ENCODE data around the gene MECP2. TPM values are rescaled to one million over a fixed set of nuclear protein-coding genes. Genes with fewer than 3 reads are reported as not detected.
"Not testable (repeated sequence)": the region's sequence is repeated elsewhere in the genome, so short reads cannot be mapped to it uniquely, and the experiment has no call there.

The MECP2 gene
- polyA plus RNA-seq (ENCODE audit: insufficient read length in 10 of 10): 10 to 100 TPM; 16.0 to 26.0 (median 19.9) TPM
- long read RNA-seq, donor 1, full-length matches to known transcripts: 9 of 9 reads
- long read RNA-seq, donor 1, partial matches to known transcripts: 0 of 9 reads
- long read RNA-seq, donor 1, other reads (novel, unspliced or antisense): 0 of 9 reads
- long read RNA-seq, donor 2, full-length matches to known transcripts: 3 of 3 reads
- long read RNA-seq, donor 2, partial matches to known transcripts: 0 of 3 reads
- long read RNA-seq, donor 2, other reads (novel, unspliced or antisense): 0 of 3 reads
- long read RNA-seq, donor 3: 0 reads
- long read RNA-seq, donor 4, full-length matches to known transcripts: 3 of 3 reads
- long read RNA-seq, donor 4, partial matches to known transcripts: 0 of 3 reads
- long read RNA-seq, donor 4, other reads (novel, unspliced or antisense): 0 of 3 reads
- long read RNA-seq, donor 5, partial matches to known transcripts: 0 of 4 reads
- long read RNA-seq, donor 5, other reads (novel, unspliced or antisense): 0 of 4 reads
- long read RNA-seq, donor 6, full-length matches to known transcripts: 5 of 11 reads
- long read RNA-seq, donor 6, partial matches to known transcripts: 6 of 11 reads
- long read RNA-seq, donor 6, other reads (novel, unspliced or antisense): 0 of 11 reads
- long read RNA-seq, donor 7, full-length matches to known transcripts: 1 of 1 reads
- long read RNA-seq, donor 7, partial matches to known transcripts: 0 of 1 reads
- long read RNA-seq, donor 7, other reads (novel, unspliced or antisense): 0 of 1 reads
- long read RNA-seq, donor 8, full-length matches to known transcripts: 5 of 5 reads
- long read RNA-seq, donor 8, partial matches to known transcripts: 0 of 5 reads
- long read RNA-seq, donor 8, other reads (novel, unspliced or antisense): 0 of 5 reads
- long read RNA-seq, donor 9: 0 reads

- peak; percentile 90 to 94 (median 92) for DNase-seq
Observed at GRCh38 chrX:154097589-154098541, at the start of gene MECP2. Gene MECP2, minus strand, starts transcription at chrX:154097717.

DNA sequence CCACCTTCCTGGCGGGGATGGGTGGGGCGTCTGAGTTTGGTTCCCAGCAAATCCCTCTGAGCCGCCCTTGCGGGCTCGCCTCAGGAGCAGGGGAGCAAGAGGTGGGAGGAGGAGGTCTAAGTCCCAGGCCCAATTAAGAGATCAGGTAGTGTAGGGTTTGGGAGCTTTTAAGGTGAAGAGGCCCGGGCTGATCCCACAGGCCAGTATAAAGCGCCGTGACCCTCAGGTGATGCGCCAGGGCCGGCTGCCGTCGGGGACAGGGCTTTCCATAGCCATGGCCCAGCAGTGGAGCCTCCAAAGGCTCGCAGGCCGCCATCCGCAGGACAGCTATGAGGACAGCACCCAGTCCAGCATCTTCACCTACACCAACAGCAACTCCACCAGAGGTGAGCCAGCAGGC lies 46.5 kb upstream of the MECP2 start, which contains the start of gene OPN1LW:
Gene OPN1LW (plus strand): TSS at position 234 of the 400 bp plus-strand sequence. CDS start 41 bp downstream, at position 275.
- not testable (repeated sequence) for DNase-seq

DNA sequence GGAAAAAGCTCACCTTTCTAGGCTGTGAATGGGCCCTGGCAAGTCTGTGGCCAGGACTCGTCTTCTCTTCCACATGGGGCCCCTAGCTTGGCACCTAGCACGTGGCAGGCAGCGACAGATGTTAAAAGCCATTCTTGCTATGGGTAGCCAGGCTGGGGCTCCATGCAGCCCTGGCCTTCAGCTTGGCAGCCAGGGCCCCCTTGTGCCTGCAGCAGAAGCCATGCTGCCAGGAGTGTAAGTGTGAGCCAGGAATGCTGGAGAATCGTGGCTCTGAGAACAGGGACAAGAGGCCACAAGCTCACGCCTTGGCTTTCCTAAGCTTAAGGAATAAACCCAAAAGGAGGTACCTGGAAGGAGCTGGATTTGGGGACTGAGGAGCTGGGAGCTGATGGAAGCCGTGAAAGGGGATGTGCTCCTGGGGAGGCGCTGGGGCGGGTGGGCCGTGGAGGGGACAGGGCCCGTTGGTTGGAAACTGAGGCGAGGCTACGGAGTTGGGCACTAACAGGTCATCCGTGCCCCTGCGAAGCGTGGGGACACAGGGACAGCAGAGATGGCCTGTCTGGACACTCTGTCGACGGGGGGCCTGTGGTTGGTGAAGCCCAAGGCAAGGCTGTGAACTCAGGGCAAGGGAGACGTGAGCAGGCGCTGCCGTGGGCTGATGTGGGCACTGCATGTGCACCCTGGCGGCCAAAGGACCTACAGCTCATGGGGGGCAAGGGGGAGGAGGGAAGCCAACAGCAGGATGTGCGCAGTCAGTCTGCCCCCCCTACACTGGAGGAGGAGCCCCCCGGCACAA lies 45.6 kb upstream of the MECP2 start:
- DNase-seq: no peak

GRCh38 chrX:154142386-154142785 lies 44.9 kb upstream of the MECP2 start:
- no peak for DNase-seq

DNA sequence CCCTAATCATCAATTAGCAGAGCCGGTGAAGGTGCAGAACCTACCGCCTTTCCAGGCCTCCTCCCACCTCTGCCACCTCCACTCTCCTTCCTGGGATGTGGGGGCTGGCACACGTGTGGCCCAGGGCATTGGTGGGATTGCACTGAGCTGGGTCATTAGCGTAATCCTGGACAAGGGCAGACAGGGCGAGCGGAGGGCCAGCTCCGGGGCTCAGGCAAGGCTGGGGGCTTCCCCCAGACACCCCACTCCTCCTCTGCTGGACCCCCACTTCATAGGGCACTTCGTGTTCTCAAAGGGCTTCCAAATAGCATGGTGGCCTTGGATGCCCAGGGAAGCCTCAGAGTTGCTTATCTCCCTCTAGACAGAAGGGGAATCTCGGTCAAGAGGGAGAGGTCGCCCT lies 43.2 kb upstream of the MECP2 start:
- DNase-seq: no peak

DNA sequence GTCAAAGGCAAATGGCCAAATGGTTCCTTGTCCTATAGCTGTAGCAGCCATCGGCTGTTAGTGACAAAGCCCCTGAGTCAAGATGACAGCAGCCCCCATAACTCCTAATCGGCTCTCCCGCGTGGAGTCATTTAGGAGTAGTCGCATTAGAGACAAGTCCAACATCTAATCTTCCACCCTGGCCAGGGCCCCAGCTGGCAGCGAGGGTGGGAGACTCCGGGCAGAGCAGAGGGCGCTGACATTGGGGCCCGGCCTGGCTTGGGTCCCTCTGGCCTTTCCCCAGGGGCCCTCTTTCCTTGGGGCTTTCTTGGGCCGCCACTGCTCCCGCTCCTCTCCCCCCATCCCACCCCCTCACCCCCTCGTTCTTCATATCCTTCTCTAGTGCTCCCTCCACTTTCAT lies 42.7 kb upstream of the MECP2 start:
- DNase-seq: no peak

GRCh38 chrX:154138857-154139256 lies 41.3 kb upstream of the MECP2 start:
- no peak for DNase-seq

DNA sequence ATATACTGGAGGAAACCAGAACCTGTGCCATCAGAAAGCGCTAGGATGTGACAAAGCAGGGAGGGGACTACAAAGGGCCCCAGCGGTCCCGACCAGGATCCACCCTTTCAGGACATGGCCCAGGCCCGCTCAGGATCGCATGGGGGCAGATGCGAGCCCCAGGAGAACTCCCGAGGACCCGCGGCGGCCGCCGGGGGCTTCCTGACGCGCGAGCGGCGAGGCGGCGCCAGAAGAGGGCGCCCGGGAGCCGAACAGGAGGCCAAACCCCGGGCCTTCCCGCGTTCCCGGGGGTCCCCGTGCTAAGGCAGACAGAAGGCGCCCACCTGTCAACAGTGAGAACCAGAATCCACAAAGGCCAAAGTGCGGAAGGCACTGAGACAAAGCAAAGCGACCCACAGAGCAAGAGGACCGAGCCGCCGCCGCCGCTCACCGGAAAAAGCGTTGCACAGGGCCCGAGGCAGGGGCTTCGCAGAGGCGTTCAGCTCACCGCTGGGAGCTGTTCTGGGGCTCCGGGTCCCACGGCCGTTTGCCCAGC lies 39.2 kb upstream of the MECP2 start:
- peak; percentile 41 to 84 (median 62) for DNase-seq

DNA sequence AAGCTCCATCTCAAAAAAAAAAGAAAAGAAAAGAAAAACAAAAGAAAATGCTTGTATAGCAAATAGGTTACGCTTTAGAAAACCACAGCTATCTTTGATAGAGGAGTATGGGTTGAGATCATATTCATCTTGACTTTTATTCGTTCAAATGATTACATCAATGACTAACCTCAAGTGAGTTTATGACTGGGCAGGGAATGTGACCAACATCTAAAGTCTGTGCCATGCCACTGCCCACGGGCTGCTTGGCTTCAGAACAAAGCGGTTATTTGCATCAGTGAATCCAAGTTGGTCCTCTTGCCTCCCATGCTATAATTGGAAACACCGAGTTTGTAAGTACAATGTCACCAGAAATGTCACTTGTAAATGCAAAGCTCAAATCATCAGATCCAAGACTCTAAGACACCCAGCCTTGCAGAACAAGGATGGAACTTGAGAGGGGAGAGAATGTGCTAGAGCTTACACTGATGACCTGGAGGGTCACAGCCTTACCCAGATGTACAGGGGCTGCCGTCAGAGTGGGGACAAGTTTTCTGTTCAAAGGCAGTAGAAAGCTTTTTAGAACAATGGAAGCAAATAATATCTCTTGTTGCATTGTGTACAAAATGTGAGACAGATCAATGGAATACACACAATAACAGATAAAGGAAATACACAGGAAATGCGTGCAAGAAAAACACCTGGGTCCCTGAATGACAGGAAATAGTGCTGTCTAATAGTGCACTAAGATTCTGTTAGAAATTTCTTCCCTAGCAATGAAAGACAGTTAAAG lies 38.1 kb upstream of the MECP2 start:
- no peak for DNase-seq

- DNase-seq: no peak
Observed at GRCh38 chrX:154132366-154132765, 34.8 kb upstream of the MECP2 start.

GRCh38 chrX:154131955-154132354 lies 34.4 kb upstream of the MECP2 start:
- no peak for DNase-seq

DNA sequence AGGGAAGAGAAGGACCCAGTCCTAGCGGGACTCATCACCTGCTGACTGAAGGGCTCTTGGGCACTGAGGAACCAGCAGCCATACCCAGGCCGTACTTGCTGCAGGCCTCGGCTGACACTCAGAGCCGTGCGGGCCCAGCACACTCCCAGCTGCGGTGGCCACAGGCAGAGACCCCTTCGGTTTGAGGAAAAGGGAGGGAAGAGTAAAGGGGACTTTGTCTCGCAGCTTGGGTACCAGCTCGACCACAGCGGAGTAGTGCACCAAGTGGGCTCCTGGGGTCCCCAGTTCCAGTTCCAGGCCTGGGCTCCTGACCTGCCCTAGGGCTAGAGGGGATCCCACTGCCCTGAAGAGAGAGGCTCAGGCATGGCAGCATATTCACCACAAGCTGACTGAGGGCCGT lies 28.6 kb upstream of the MECP2 start:
- no peak for DNase-seq

DNA sequence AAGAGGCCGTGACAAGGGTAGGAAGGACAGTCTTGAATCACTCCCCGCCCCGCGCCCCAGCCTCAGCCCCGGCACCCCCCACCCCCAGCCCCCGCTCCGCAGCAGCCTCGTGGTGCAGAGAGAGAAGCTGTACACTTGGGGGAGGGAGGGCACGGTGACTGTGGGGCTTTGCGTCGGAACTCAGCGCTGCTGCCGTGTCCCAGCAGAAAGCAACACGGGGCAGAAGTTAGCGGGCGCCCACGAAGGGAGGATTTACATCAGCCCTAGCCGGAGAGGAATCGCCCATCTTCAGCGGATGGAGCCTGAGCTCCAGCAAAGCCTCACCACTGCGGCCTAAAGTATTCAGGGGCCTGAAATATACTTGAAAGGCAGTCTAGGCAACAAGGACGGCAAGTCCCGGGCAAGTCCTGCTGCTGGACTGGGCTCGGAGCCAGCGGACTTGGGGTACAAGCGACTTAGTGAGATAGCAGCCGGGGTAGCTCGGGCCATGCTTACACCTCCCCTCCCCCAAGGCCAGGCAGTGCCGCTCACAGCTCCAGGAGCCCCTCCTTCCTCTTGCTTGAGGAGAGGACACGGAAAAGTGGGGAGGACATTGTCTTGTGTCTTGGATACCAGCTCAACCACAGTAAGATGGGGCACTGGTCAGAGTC lies 28.0 kb upstream of the MECP2 start:
- no peak for DNase-seq

GRCh38 chrX:154123241-154124219 lies 26.0 kb upstream of the MECP2 start:
- DNase-seq: no peak

GRCh38 chrX:154121961-154122360 lies 24.4 kb upstream of the MECP2 start:
- DNase-seq: peak in 1 of 3 donors; percentile 24

DNA sequence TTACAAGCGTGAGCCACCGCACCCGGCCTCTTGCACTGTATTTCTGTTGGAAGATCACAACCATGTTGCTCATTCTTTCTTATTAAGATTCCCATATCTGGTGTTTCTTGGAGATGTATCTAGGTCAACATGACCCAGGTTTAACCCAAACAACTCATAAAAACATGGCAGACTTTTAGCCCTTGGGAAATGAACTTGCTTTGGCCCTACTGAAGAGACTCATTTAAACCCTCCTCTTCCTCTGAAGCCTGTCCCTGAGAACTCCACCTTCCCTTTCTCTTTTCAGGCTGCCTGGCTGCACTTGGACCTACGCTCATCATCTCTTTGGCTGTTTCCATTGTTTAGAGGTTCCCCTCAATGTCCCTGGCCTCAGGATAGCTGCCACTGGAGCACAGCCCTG lies 23.7 kb upstream of the MECP2 start:
- peak in 1 of 3 donors; percentile 3 for DNase-seq

- DNase-seq: no peak
Observed at GRCh38 chrX:154120567-154120966, 23.1 kb upstream of the MECP2 start.

- DNase-seq: no peak
Observed at GRCh38 chrX:154117566-154117965, 20.0 kb upstream of the MECP2 start.

Data from muscle of back (tissue), 13 donors.